Activated CD4-positive, CD25-positive, alpha-beta regulatory T cell treated with anti-CD3 and anti-CD28 coated beads, Interleukin-2, amount 50 U/mL, for 24 hours (primary cell): ENCODE measurements around the gene LRRC42.
"Not testable (repeated sequence)": the region's sequence is repeated elsewhere in the genome, so short reads cannot be mapped to it uniquely, and the experiment has no call there.

Source experiments
- ATAC-seq, 2 donors: fragments of 150-1000 bp; cut with Tn5 transposase; one replicate each; pipeline ENCODE4 v1.10.0; 2021; ENCODE audit warnings: mild to moderate bottlenecking in 1 of 2, moderate library complexity in 1 of 2

The LRRC42 gene

GRCh38 chr1:53968125-53968513, 22.0 kb downstream of the LRRC42 start:
- ATAC-seq = no peak

GRCh38 chr1:53969323-53969722, 23.2 kb downstream of the LRRC42 start:
- ATAC-seq = not testable (repeated sequence)

GRCh38 chr1:53971718-53972117, 25.6 kb downstream of the LRRC42 start:
- no peak for ATAC-seq

GRCh38 chr1:53975861-53976260, 29.7 kb downstream of the LRRC42 start:
- no peak for ATAC-seq

- no peak for ATAC-seq
Measured at GRCh38 chr1:53979712-53980450, 33.7 kb downstream of the LRRC42 start.

GRCh38 chr1:53981220-53981619, 35.1 kb downstream of the LRRC42 start:
- no peak for ATAC-seq

GRCh38 chr1:53982034-53982762, 36.0 kb downstream of the LRRC42 start:
- ATAC-seq = no peak

GRCh38 chr1:53982763-53983104, 36.6 kb downstream of the LRRC42 start:
- ATAC-seq = no peak

GRCh38 chr1:53984726-53985125, 38.6 kb downstream of the LRRC42 start:
- no peak for ATAC-seq

- ATAC-seq = no peak
Measured at GRCh38 chr1:53986458-53986857, 40.3 kb downstream of the LRRC42 start.

GRCh38 chr1:53987880-53988279, 41.7 kb downstream of the LRRC42 start:
- peak; percentile 28 to 70 for ATAC-seq

GRCh38 chr1:53992085-53992874, 46.1 kb downstream of the LRRC42 start:
- ATAC-seq = no peak

- ATAC-seq = not testable (repeated sequence)
Measured at GRCh38 chr1:53994516-53994915, 48.4 kb downstream of the LRRC42 start.

GRCh38 chr1:53995683-53996082, 49.5 kb downstream of the LRRC42 start:
- ATAC-seq = no peak

- ATAC-seq = no peak
Measured at GRCh38 chr1:53998223-53998622, 52.1 kb downstream of the LRRC42 start.

GRCh38 chr1:53999920-54000319, 53.8 kb downstream of the LRRC42 start:
- no peak for ATAC-seq

- no peak for ATAC-seq
Measured at GRCh38 chr1:54001591-54001990, 55.4 kb downstream of the LRRC42 start.

- no peak for ATAC-seq
Measured at GRCh38 chr1:54002544-54003248, 56.5 kb downstream of the LRRC42 start.

GRCh38 chr1:54003249-54003646, 57.1 kb downstream of the LRRC42 start:
- ATAC-seq = no peak

GRCh38 chr1:54003750-54004480, 57.8 kb downstream of the LRRC42 start:
- ATAC-seq = not testable (repeated sequence)

- no peak for ATAC-seq
Measured at GRCh38 chr1:54004481-54005049, 58.4 kb downstream of the LRRC42 start.

- ATAC-seq = no peak
Measured at GRCh38 chr1:54006508-54006907, 60.4 kb downstream of the LRRC42 start.
